HepG2 (cell line): ENCODE data around the gene SAMMSON. TPM values are rescaled to one million over a fixed set of nuclear protein-coding genes. Genes with fewer than 3 reads are reported as not detected.

Experiments
- ATAC-seq: fragments of 200-7000 bp; cut with Tn5 transposase; 3 replicates; pipeline ENCODE4 v1.9.1; 2020; ENCODE audit warnings: mild to moderate bottlenecking, moderate library complexity
- BruUV-seq: library from RNA; stranded (reverse); fragments of 400-500 nt; replicated peaks from 2 replicates; lab custom pipeline; 2021; lab: Mats Ljungman, UMichigan
- CTCF ChIA-PET: fragments of 300-600 bp; formaldehyde crosslinking; extraction: SDS; loops from one replicate; lab custom pipeline; 2021; ENCODE audit warnings: low total read pairs, inconsistent platforms, low intra/inter-chr PET ratio; lab: Yijun Ruan, JAX
- POLR2A ChIA-PET: fragments of 350-600 bp; sonication (Branson Sonifier 250); formaldehyde crosslinking; loops from one replicate; lab custom pipeline; 2020; ENCODE audit warnings: antibody characterized with exemption, inconsistent platforms; lab: Yijun Ruan, JAX
- DNase-seq: peaks from one replicate; pipeline ENCODE4 v3.0.0-alpha.2; 2015; ENCODE audit warnings: low spot score
- FAIRE-seq: peaks from 3 replicates; lab custom pipeline; 2011; peaks lifted over from hg19 to GRCh38; lab: Jason Lieb, UNC
- H2AFZ ChIP-seq: one replicate; pipeline ENCODE4 v1.6.1; 2011; ENCODE audit warnings: low read length, inconsistent platforms
- H3K27ac ChIP-seq: fragments of 300-600 bp; 3 replicates; pipeline ENCODE4 v1.8.0; 2011; ENCODE audit warnings: mixed run types, mild to moderate bottlenecking, mixed read lengths, low read length, inconsistent platforms; ENCODE audit not compliant: insufficient read depth; ENCODE audit errors: extremely low read length
- H3K27me3 ChIP-seq, 2 experiments: fragments of 200-600 bp in 1 of 2; 2 replicates in 1 of 2; 3 replicates in 1 of 2; pipeline versions ENCODE4 v1.6.0 to v1.8.0; 2011; ENCODE audit warnings: low read length in 2 of 2, mild to moderate bottlenecking in 2 of 2, moderate library complexity in 2 of 2, inconsistent platforms in 1 of 2; ENCODE audit not compliant: insufficient read depth in 2 of 2, control insufficient read depth in 1 of 2
- H3K36me3 ChIP-seq, 2 experiments: fragments of 200-600 bp in 1 of 2; replicated peaks in 1 of 2; 2 replicates in 1 of 2; 3 replicates in 1 of 2; pipeline versions ENCODE4 v1.5.1 to v1.8.0; 2011; ENCODE audit warnings: low read length in 2 of 2, inconsistent platforms in 1 of 2; ENCODE audit not compliant: insufficient read depth in 2 of 2, control insufficient read depth in 1 of 2
- H3K4me1 ChIP-seq: 2 replicates; pipeline ENCODE4 v1.5.1; 2012; ENCODE audit warnings: low read length, inconsistent platforms; ENCODE audit not compliant: insufficient read depth
- H3K4me2 ChIP-seq: 2 replicates; pipeline ENCODE4 v1.6.0; 2011; ENCODE audit warnings: low read depth, low read length, inconsistent platforms
- H3K4me3 ChIP-seq, 3 experiments: fragments of 200-600 bp in 1 of 3; sonication (generic), shearing (Covaris generic) in 1 of 3; replicated peaks in 1 of 3; 2 replicates each; pipeline ENCODE4 v1.5.1; 2011 to 2016; ENCODE audit warnings: low read length in 3 of 3, inconsistent platforms in 2 of 3, low read depth in 2 of 3, mild to moderate bottlenecking in 2 of 3, control low read depth in 1 of 3, mixed read lengths in 1 of 3; ENCODE audit not compliant: insufficient read depth in 1 of 3
- H3K79me2 ChIP-seq: one replicate; pipeline ENCODE4 v1.6.1; 2011; ENCODE audit warnings: low read length, inconsistent platforms; ENCODE audit not compliant: insufficient read depth
- H3K9ac ChIP-seq: 2 replicates; pipeline ENCODE4 v1.6.0; 2011; ENCODE audit warnings: mild to moderate bottlenecking, low read depth, low read length, inconsistent platforms; ENCODE audit not compliant: insufficient read depth
- H3K9me3 ChIP-seq: 2 replicates; pipeline ENCODE4 v1.5.1; 2012; ENCODE audit warnings: mild to moderate bottlenecking, low read length
- H4K20me1 ChIP-seq: 2 replicates; pipeline ENCODE4 v1.6.0; 2011; ENCODE audit warnings: inconsistent platforms, mild to moderate bottlenecking, low read length, moderate library complexity; ENCODE audit not compliant: insufficient read depth
- IKZF5 ChIP-seq: IDR thresholded peaks from 2 replicates; pipeline ENCODE4 v1.6.1; 2018; ENCODE audit warnings: missing genetic modification reagents, mild to moderate bottlenecking, missing compliant biosample characterization
- KDM5B ChIP-seq: sonication (generic); formaldehyde crosslinking; IDR thresholded peaks from 2 replicates; pipeline ENCODE4 v1.4.0; 2020; ENCODE audit warnings: missing genetic modification reagents, mild to moderate bottlenecking, borderline replicate concordance
- POLR2AphosphoS5 ChIP-seq: IDR thresholded peaks from 2 replicates; pipeline ENCODE4 v1.6.1; 2012; ENCODE audit warnings: low read depth, low read length
- SMAD3 ChIP-seq: sonication (generic); formaldehyde crosslinking; IDR thresholded peaks from 2 replicates; pipeline ENCODE4 v1.4.0; 2020; ENCODE audit warnings: missing genetic modification reagents
- THAP11 ChIP-seq: IDR thresholded peaks from 2 replicates; pipeline ENCODE4 v1.6.1; 2016; ENCODE audit warnings: missing biosample characterization, missing genetic modification reagents
- U2AF2 ChIP-seq: fragments of 200-400 bp; formaldehyde crosslinking; IDR thresholded peaks from 2 replicates; pipeline ENCODE4 v1.6.1; 2017; ENCODE audit warnings: low read depth, mild to moderate bottlenecking, low read length
- ZNF225 ChIP-seq: sonication (generic); formaldehyde crosslinking; IDR thresholded peaks from 2 replicates; pipeline ENCODE4 v1.4.0; 2020; ENCODE audit warnings: mild to moderate bottlenecking, missing genetic modification reagents
- ZNF33B ChIP-seq: sonication (generic); formaldehyde crosslinking; IDR thresholded peaks from 2 replicates; pipeline ENCODE4 v1.5.1; 2020; ENCODE audit warnings: mild to moderate bottlenecking, missing genetic modification reagents
- ZNF550 ChIP-seq: sonication (generic); formaldehyde crosslinking; IDR thresholded peaks from 2 replicates; pipeline ENCODE4 v1.4.0; 2020; ENCODE audit warnings: mild to moderate bottlenecking, missing genetic modification reagents, borderline replicate concordance
- ZNF704 ChIP-seq: sonication (generic); formaldehyde crosslinking; IDR thresholded peaks from 2 replicates; pipeline ENCODE4 v1.8.1; 2023; ENCODE audit warnings: mild to moderate bottlenecking, inconsistent platforms, moderate library complexity, missing genetic modification reagents, borderline replicate concordance
- ZNF83 ChIP-seq: sonication (generic); formaldehyde crosslinking; IDR thresholded peaks from 2 replicates; pipeline ENCODE4 v1.4.0; 2020; ENCODE audit warnings: missing genetic modification reagents, mild to moderate bottlenecking, borderline replicate concordance
- WGBS: methylation state at CpG from one replicate; pipeline ENCODE4 v1.1.6; 2017; ENCODE audit warnings: low lambda C conversion rate; 5-methylcytosine and 5-hydroxymethylcytosine counted together
- in situ Hi-C: cut with HindIII; loops from 2 replicates; pipeline ENCODE4 v1.10.0; 2017; ENCODE audit warnings: low pct_unique_long_range_greater_than_20kb; ENCODE audit not compliant: extremely low pct_ligation_motif_present
- intact Hi-C: fragments of 100-400 bp; cut with micrococcal nuclease; formaldehyde crosslinking; loops from one replicate; pipeline ENCODE4 v1.10.0; 2022; ENCODE audit not compliant: unreplicated experiment
- polyA plus RNA-seq, 8 experiments: library from polyadenylated mRNA; depleted of rRNA in 3 of 8; stranded (reverse) in 7 of 8; unstranded in 1 of 8; fragments of >200 nt; fragmentation: Illumina TruSeq in 4 of 8; extraction: Trizol in 4 of 8; gene quantifications; 2 replicates each; pipeline versions ENCODE4 v1.2.1 to v1.2.3, GENCODE V29; 2011 to 2016; ENCODE audit warnings: low read depth in 4 of 8, missing spikeins in 1 of 8, mixed read lengths in 1 of 8; ENCODE audit not compliant: insufficient read depth in 1 of 8
- total RNA-seq, 5 experiments: library from RNA; depleted of rRNA; stranded (reverse); fragments of >200 nt; fragmentation: Illumina TruSeq; extraction: Trizol; gene quantifications; 2 replicates each; pipeline ENCODE4 v1.2.3, GENCODE V29; 2016; ENCODE audit warnings: low read depth in 1 of 5
- TF ChIP-seq, protein P1 (sequence below): IDR thresholded peaks from 2 replicates; pipeline ENCODE4 v1.4.0; 2020; ENCODE audit warnings: mild to moderate bottlenecking, missing genetic modification reagents

Gene SAMMSON
- total and polyA plus RNA-seq, 2 of the 13 experiments (the other 11 are each of a cell fraction or from before 2014, with no cell fraction given), result not detected

DNA sequence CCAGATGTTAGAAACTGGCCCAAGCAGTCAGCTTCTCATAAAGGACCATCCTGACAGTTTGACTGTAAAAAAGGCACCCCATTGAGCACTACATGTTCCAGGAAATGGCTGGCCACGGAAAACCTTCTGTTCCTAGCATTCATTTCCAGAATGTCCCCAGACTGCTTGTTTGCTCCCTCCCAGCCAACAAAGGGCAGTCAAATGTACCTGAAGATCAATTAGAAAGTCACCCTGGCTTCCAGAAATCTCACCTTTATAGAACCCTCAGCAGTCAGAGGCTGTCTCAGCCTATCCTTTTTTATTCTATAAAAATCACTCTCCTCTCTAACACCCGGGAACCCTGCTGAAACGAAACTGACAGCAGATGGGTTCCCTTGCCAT, 784 bp upstream of the SAMMSON start:
- intact Hi-C loops (no loop called here), in situ Hi-C loops (no loop called here)
- H3K27me3 ChIP-seq, result peaks cover 1 to 8% of the 10 kb centered on the region in 2 experiments; a peak in 2 of 5 replicates
- H3K79me2 ChIP-seq, result no peaks in the 10 kb centered on the region
- H3K4me2 ChIP-seq, result no peak overlapping the region
- no peak overlapping the region for H3K4me3 ChIP-seq
- no TSS peak for BruUV-seq
- WGBS, result 0% methylated on average over 3 of the region's 3 CpGs
- no peak overlapping the region for H3K9ac ChIP-seq
- no peak for ATAC-seq
- H3K9me3 ChIP-seq, result no peaks in the 10 kb centered on the region
- FAIRE-seq, result no peak
- no peak overlapping the region for H3K27ac ChIP-seq
- no peaks in the 10 kb centered on the region for H4K20me1 ChIP-seq
- CTCF ChIA-PET, result no interaction called here
- no peaks in the 10 kb centered on the region for H3K36me3 ChIP-seq
- TF ChIP-seq KDM5B (CRISPR knock-in tag), result no peak
- TF ChIP-seq THAP11 (CRISPR knock-in tag), result no peak
- TF ChIP-seq U2AF2, result no peak
- TF ChIP-seq ZNF225 (CRISPR knock-in tag), result no peak
- no peak for TF ChIP-seq ZNF704 (CRISPR knock-in tag)
- no peak for TF ChIP-seq ZNF550
- TF ChIP-seq ZNF33B (CRISPR knock-in tag), result no peak
- no peak for TF ChIP-seq ZNF83
- no peak for DNase-seq
- no peak overlapping the region for H2AFZ ChIP-seq
- H3K4me1 ChIP-seq, result no peaks in the 10 kb centered on the region
- POLR2A ChIA-PET, result no interaction called here

DNA sequence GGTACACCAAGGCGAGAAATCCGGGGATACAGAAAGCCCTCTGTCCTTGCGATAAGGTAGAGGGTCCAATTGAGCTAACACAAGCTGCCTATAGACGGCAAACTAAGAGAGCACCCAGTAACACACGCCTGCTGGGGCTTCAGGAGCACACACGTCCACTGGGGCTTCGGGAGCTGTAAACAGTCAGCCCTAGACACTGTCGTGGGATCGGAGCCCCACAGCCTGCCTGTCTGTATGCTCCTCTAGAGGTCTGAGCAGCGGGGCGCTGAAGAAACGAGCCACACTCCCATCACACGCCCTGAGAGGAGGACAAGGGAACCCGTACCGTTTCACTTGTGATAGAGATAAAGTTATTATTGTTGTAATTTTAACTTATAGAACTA, 486 bp downstream of the SAMMSON start:
- Histone ChIP-seq H3K4me3 (no peak overlapping the region), H3K4me1 (no peaks in the 10 kb centered on the region), H4K20me1 (no peaks in the 10 kb centered on the region), H3K9ac (no peak overlapping the region), H3K4me2 (no peak overlapping the region), H3K79me2 (no peaks in the 10 kb centered on the region), H3K9me3 (no peaks in the 10 kb centered on the region), H3K27ac (no peak overlapping the region), H3K36me3 (no peaks in the 10 kb centered on the region), H3K27me3 (peaks cover 1 to 8% of the 10 kb centered on the region in 2 experiments; a peak in 2 of 5 replicates), H2AFZ (no peak overlapping the region)
- no peak for TF ChIP-seq IKZF5 (CRISPR knock-in tag)
- TF ChIP-seq, protein P1, sequence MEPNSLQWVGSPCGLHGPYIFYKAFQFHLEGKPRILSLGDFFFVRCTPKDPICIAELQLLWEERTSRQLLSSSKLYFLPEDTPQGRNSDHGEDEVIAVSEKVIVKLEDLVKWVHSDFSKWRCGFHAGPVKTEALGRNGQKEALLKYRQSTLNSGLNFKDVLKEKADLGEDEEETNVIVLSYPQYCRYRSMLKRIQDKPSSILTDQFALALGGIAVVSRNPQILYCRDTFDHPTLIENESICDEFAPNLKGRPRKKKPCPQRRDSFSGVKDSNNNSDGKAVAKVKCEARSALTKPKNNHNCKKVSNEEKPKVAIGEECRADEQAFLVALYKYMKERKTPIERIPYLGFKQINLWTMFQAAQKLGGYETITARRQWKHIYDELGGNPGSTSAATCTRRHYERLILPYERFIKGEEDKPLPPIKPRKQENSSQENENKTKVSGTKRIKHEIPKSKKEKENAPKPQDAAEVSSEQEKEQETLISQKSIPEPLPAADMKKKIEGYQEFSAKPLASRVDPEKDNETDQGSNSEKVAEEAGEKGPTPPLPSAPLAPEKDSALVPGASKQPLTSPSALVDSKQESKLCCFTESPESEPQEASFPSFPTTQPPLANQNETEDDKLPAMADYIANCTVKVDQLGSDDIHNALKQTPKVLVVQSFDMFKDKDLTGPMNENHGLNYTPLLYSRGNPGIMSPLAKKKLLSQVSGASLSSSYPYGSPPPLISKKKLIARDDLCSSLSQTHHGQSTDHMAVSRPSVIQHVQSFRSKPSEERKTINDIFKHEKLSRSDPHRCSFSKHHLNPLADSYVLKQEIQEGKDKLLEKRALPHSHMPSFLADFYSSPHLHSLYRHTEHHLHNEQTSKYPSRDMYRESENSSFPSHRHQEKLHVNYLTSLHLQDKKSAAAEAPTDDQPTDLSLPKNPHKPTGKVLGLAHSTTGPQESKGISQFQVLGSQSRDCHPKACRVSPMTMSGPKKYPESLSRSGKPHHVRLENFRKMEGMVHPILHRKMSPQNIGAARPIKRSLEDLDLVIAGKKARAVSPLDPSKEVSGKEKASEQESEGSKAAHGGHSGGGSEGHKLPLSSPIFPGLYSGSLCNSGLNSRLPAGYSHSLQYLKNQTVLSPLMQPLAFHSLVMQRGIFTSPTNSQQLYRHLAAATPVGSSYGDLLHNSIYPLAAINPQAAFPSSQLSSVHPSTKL (CRISPR knock-in tag), result no peak
- no peak for TF ChIP-seq SMAD3 (CRISPR knock-in tag)
- no peak for TF ChIP-seq POLR2AphosphoS5
- DNase-seq (no peak), ATAC-seq (no peak), FAIRE-seq (no peak)
- ChIA-PET POLR2A (no interaction called here), CTCF (no interaction called here)
- WGBS, result 7% methylated on average over 13 of the region's 15 CpGs
- BruUV-seq, result no TSS peak
- intact Hi-C loops (no loop called here), in situ Hi-C loops (no loop called here)
